Measurements from ENCODE around the gene LRMDA. TPM values are rescaled to one million over a fixed set of nuclear protein-coding genes. Genes with fewer than 3 reads are reported as not detected.

Gene LRMDA
- total and polyA plus RNA-seq, 10 of the 15 experiments (the other 5 are each of a cell fraction or from before 2014, with no cell fraction given) = 0.07 to 0.54 (median 0.29) TPM; not detected in 4

- H4K20me1 ChIP-seq (ENCODE audit: control insufficient read depth, insufficient read depth) = no peaks in the 10 kb centered on the region
- CTCF ChIA-PET = interaction anchor here (0.6 to 1.1 kb wide), 2 partner anchors 32 to 478 kb away, joined by 3 to 4 read pairs; no protein-coding TSS in a partner anchor
- intact Hi-C loops (cut with micrococcal nuclease; ENCODE audit: unreplicated experiment) = no loop called here
- no peak overlapping the region for H3K4me2 ChIP-seq (ENCODE audit: control insufficient read depth, insufficient read depth)
- FAIRE-seq (no peak), ATAC-seq (no peak), DNase-seq (ENCODE audit: low read depth, low spot score) (no peak)
- H3K27ac ChIP-seq (ENCODE audit: control insufficient read depth, insufficient read depth) = no peak overlapping the region
- H3K79me2 ChIP-seq (ENCODE audit: control insufficient read depth, insufficient read depth, low read length) = no peaks in the 10 kb centered on the region
- WGBS (ENCODE audit: insufficient coverage, insufficient replicate concordance, low lambda C conversion rate, missing lambda C conversion rate) = 0% methylated on average over 1 of the region's 1 CpG
- H3K36me3 ChIP-seq (ENCODE audit: control insufficient read depth in 2 of 2, insufficient read depth in 2 of 2, low read length in 1 of 2) = no peaks in the 10 kb centered on the region
- RAD21 ChIA-PET (ENCODE audit: unreplicated experiment) = no interaction called here
- no peak overlapping the region for H2AFZ ChIP-seq (ENCODE audit: control insufficient read depth, low read depth, low read length)
- no peak overlapping the region for H3K4me3 ChIP-seq
- in situ Hi-C loops (cut with MboI) = no loop called here
- H3K9me3 ChIP-seq (replicated peaks; ENCODE audit: control insufficient read depth, insufficient read depth, low read length) = no peaks in the 10 kb centered on the region
- SMC1A ChIA-PET (ENCODE audit: uncharacterized antibody, unreplicated experiment) = no interaction called here
- no peaks in the 10 kb centered on the region for H3K27me3 ChIP-seq (replicated peaks in 1 of 2; ENCODE audit: control insufficient read depth in 2 of 2, insufficient read depth in 2 of 2, low read length in 1 of 2)
- H3K4me1 ChIP-seq (ENCODE audit: control insufficient read depth, insufficient read depth, low read length) = no peaks in the 10 kb centered on the region
- H3K9ac ChIP-seq (ENCODE audit: control insufficient read depth, insufficient read depth, low read length) = no peak overlapping the region
- POLR2A ChIA-PET = no interaction called here
- BruUV-seq (replicated peaks) = no TSS peak
- no peak for TF ChIP-seq E2F8 (IDR thresholded peaks at IDR 0.05; ENCODE audit: low read depth, partially characterized antibody)
- no peak for TF ChIP-seq ATF7 (IDR thresholded peaks at IDR 0.05; ENCODE audit: low read depth)
- no peak for TF ChIP-seq REST (IDR thresholded peaks at IDR 0.05; ENCODE audit: low read depth, low read length)
- TF ChIP-seq NFIC (IDR thresholded peaks at IDR 0.05; ENCODE audit: low read depth, low read length) = no peak
- TF ChIP-seq TAF1 (IDR thresholded peaks at IDR 0.05; ENCODE audit: borderline replicate concordance, low read depth, low read length) = no peak
- TF ChIP-seq CHD1 (IDR thresholded peaks at IDR 0.05; ENCODE audit: low read depth, low read length) = no peak
- no peak for TF ChIP-seq PAX8 (IDR thresholded peaks at IDR 0.05)
- TF ChIP-seq MTA3 (IDR thresholded peaks at IDR 0.05; ENCODE audit: borderline replicate concordance, low read length) = no peak
- TF ChIP-seq POLR2AphosphoS5 (IDR thresholded peaks at IDR 0.05; ENCODE audit: low read length) = no peak
- no peak for TF ChIP-seq SMAD1 (IDR thresholded peaks at IDR 0.05; ENCODE audit: low read depth, partially characterized antibody)
- TF ChIP-seq BCLAF1 (IDR thresholded peaks at IDR 0.05) = no peak
- no peak for TF ChIP-seq SKIL (IDR thresholded peaks at IDR 0.05; ENCODE audit: low read depth, poor library complexity, severe bottlenecking)
These were observed 1083.4 kb downstream of the LRMDA start for GRCh38 chr10:76514869-76515268.

All from GM12878 (cell line).